MM.1S (cell line): ENCODE results near the gene C11orf91.

Experiments
- CTCF ChIP-seq: fragments of 300-600 bp; sonication (generic); IDR thresholded peaks from 2 replicates; pipeline ENCODE4 v1.5.1; 2016; ENCODE audit warnings: antibody characterized with exemption, low read length, mixed read lengths
- EZH2phosphoT487 ChIP-seq: fragments of 300-600 bp; sonication (generic); IDR thresholded peaks from 2 replicates; pipeline ENCODE4 v1.6.1; 2018; ENCODE audit warnings: antibody characterized with exemption, low read length

GRCh38 chr11:33709466-33709865, 8.8 kb upstream of the C11orf91 start:
- TF ChIP-seq CTCF (no peak), EZH2phosphoT487 (no peak)
